HCT116 (cell line): ENCODE data around the gene LY6G6C. TPM values are rescaled to one million over a fixed set of nuclear protein-coding genes. Genes with fewer than 3 reads are reported as not detected.

Experiments
- ATAC-seq: fragments of 200-7000 bp; cut with Tn5 transposase; 2 replicates; pipeline ENCODE4 v1.9.1; 2020; ENCODE audit warnings: mild to moderate bottlenecking, moderate library complexity
- BruUV-seq: library from RNA; stranded (reverse); fragments of 400-500 nt; replicated peaks from 2 replicates; lab custom pipeline; 2021; lab: Mats Ljungman, UMichigan
- CTCF ChIA-PET: fragments of 300-600 bp; sonication (Branson Sonifier 250); formaldehyde crosslinking; loops from one replicate; lab custom pipeline; 2021; ENCODE audit warnings: antibody characterized with exemption; lab: Charles Lee
- POLR2A ChIA-PET: fragments of 300-600, 350-600 bp; sonication (Branson Sonifier 250); formaldehyde crosslinking; loops from one replicate; lab custom pipeline; 2021; ENCODE audit warnings: antibody characterized with exemption; lab: Charles Lee
- RAD21 ChIA-PET, 2 experiments: fragments of 300-600 bp; sonication (Branson Sonifier 250); formaldehyde crosslinking; loops; one replicate each; lab custom pipeline; 2023; ENCODE audit warnings: low total read pairs in 2 of 2; ENCODE audit not compliant: uncharacterized antibody in 2 of 2, unreplicated experiment in 2 of 2, low non-redundant PET in 1 of 2; lab: Charles Lee
- DNase-seq: peaks from one replicate; pipeline ENCODE4 v3.0.0-alpha.2; 2010; ENCODE audit warnings: low read depth, low spot score
- H2AFZ ChIP-seq: fragments of 200-600 bp; shearing (Covaris generic), sonication (generic); 2 replicates; pipeline ENCODE4 v1.6.1; 2017; ENCODE audit warnings: low read depth, mixed run types, mixed read lengths, antibody characterized with exemption, low read length; ENCODE audit not compliant: poor library complexity, severe bottlenecking
- H3K27ac ChIP-seq: 2 replicates; pipeline ENCODE4 v1.5.1; 2012; ENCODE audit warnings: low read depth, low read length
- H3K27me3 ChIP-seq: fragments of 200-600 bp; sonication (generic); 2 replicates; pipeline ENCODE4 v1.6.1; 2016; ENCODE audit warnings: mixed run types, low read length, mixed read lengths; ENCODE audit not compliant: insufficient read depth
- H3K36me3 ChIP-seq, 2 experiments: fragments of 200-500 bp in 1 of 2; fragments of 200-600 bp in 1 of 2; sonication (Bioruptor generic) in 1 of 2; sonication (generic) in 1 of 2; 2 replicates each; pipeline versions ENCODE4 v1.5.1 to v1.6.1; 2014 to 2016; ENCODE audit warnings: low read length in 2 of 2, inconsistent platforms in 1 of 2, mixed read lengths in 1 of 2, mixed run types in 1 of 2; ENCODE audit not compliant: insufficient read depth in 2 of 2, control insufficient read depth in 1 of 2
- H3K4me1 ChIP-seq, 2 experiments: fragments of 200-600 bp in 1 of 2; sonication (generic) in 1 of 2; 2 replicates each; pipeline versions ENCODE4 v1.5.1 to v1.6.1; 2012 to 2017; ENCODE audit warnings: low read length in 2 of 2, inconsistent platforms in 1 of 2, mild to moderate bottlenecking in 1 of 2, mixed read lengths in 1 of 2, mixed run types in 1 of 2, moderate library complexity in 1 of 2; ENCODE audit not compliant: insufficient read depth in 2 of 2, control insufficient read depth in 1 of 2
- H3K4me2 ChIP-seq: fragments of 200-600 bp; sonication (generic); 2 replicates; pipeline ENCODE4 v1.6.1; 2017; ENCODE audit warnings: mixed run types, low read length, mixed read lengths
- H3K4me3 ChIP-seq, 2 experiments: fragments of 200-600 bp in 1 of 2; sonication (generic) in 1 of 2; replicated peaks in 1 of 2; 2 replicates each; pipeline ENCODE4 v1.5.1; 2011 to 2016; ENCODE audit warnings: low read length in 2 of 2, control low read depth in 1 of 2, low read depth in 1 of 2, mild to moderate bottlenecking in 1 of 2, mixed read lengths in 1 of 2, mixed run types in 1 of 2
- H3K79me2 ChIP-seq: fragments of 200-600 bp; sonication (generic); 2 replicates; pipeline ENCODE4 v1.6.1; 2017; ENCODE audit warnings: mild to moderate bottlenecking, mixed run types, low read length, moderate library complexity, mixed read lengths; ENCODE audit not compliant: insufficient read depth
- H3K9ac ChIP-seq: fragments of 200-600 bp; sonication (generic); 2 replicates; pipeline ENCODE4 v1.6.1; 2016; ENCODE audit warnings: low read length, mixed read lengths
- H3K9me2 ChIP-seq: fragments of 200-600 bp; sonication (generic), shearing (Covaris generic); 2 replicates; pipeline ENCODE4 v1.6.1; 2017; ENCODE audit warnings: mixed run types, mild to moderate bottlenecking, moderate library complexity; ENCODE audit not compliant: insufficient read depth
- H3K9me3 ChIP-seq, 2 experiments: fragments of 200-500 bp in 1 of 2; fragments of 200-600 bp in 1 of 2; sonication (Bioruptor generic) in 1 of 2; sonication (generic) in 1 of 2; 2 replicates each; pipeline ENCODE4 v1.6.1; 2014 to 2017; ENCODE audit warnings: low read length in 2 of 2, mixed read lengths in 2 of 2, inconsistent platforms in 1 of 2, low read depth in 1 of 2, mild to moderate bottlenecking in 1 of 2, mixed run types in 1 of 2, moderate library complexity in 1 of 2; ENCODE audit not compliant: control insufficient read depth in 1 of 2, insufficient read depth in 1 of 2
- H4K20me1 ChIP-seq: fragments of 200-600 bp; sonication (generic), shearing (Covaris generic); 2 replicates; pipeline ENCODE4 v1.6.1; 2017; ENCODE audit warnings: mixed run types, mild to moderate bottlenecking, moderate library complexity; ENCODE audit not compliant: insufficient read depth
- CBX3 ChIP-seq: IDR thresholded peaks from 2 replicates; pipeline ENCODE4 v1.6.1; 2012; ENCODE audit warnings: low read depth
- CEBPB ChIP-seq: IDR thresholded peaks from 2 replicates; pipeline ENCODE4 v1.6.1; 2012; ENCODE audit warnings: low read depth
- EGR1 ChIP-seq: IDR thresholded peaks from 2 replicates; pipeline ENCODE4 v1.6.1; 2012; ENCODE audit warnings: low read depth
- ELF1 ChIP-seq: IDR thresholded peaks from 2 replicates; pipeline ENCODE4 v1.6.1; 2012; ENCODE audit warnings: low read depth, borderline replicate concordance
- EZH2 ChIP-seq: fragments of 200-600 bp; sonication (generic); IDR thresholded peaks from 2 replicates; pipeline ENCODE4 v1.6.1; 2017; ENCODE audit warnings: antibody characterized with exemption, mixed run types
- EZH2phosphoT487 ChIP-seq: fragments of 200-600 bp; IDR thresholded peaks from 2 replicates; pipeline ENCODE4 v1.6.1; 2018; ENCODE audit warnings: antibody characterized with exemption, borderline replicate concordance
- FOSL1 ChIP-seq: IDR thresholded peaks from 2 replicates; pipeline ENCODE4 v1.6.1; 2012; ENCODE audit warnings: low read depth
- JUND ChIP-seq: IDR thresholded peaks from 2 replicates; pipeline ENCODE4 v1.6.1; 2012
- POLR2AphosphoS5 ChIP-seq: IDR thresholded peaks from 2 replicates; pipeline ENCODE4 v1.6.1; 2011; ENCODE audit warnings: mild to moderate bottlenecking, low read depth, low read length, moderate library complexity
- RAD21 ChIP-seq: IDR thresholded peaks from 2 replicates; pipeline ENCODE4 v1.6.1; 2012; ENCODE audit warnings: low read depth, mild to moderate bottlenecking
- SIN3A ChIP-seq: IDR thresholded peaks from 2 replicates; pipeline ENCODE4 v1.6.1; 2012; ENCODE audit warnings: low read depth
- SP1 ChIP-seq: IDR thresholded peaks from 2 replicates; pipeline ENCODE4 v1.6.1; 2012; ENCODE audit warnings: low read depth
- SRF ChIP-seq: IDR thresholded peaks from 2 replicates; pipeline ENCODE4 v1.6.1; 2012; ENCODE audit warnings: low read depth
- intact Hi-C: fragments of 100-400 bp; cut with micrococcal nuclease; formaldehyde crosslinking; loops from 2 replicates; pipeline ENCODE4 v1.10.0; 2022
- total RNA-seq: library from RNA; stranded (reverse); gene quantifications from one replicate; pipeline ENCODE4 v1.2.1, GENCODE V29; 2021; ENCODE audit not compliant: unreplicated experiment
- TF ChIP-seq, protein P1 (sequence below), 3 experiments: fragments of 200-600 bp in 1 of 3; sonication (generic) in 1 of 3; IDR thresholded peaks in 2 of 3; conservative IDR thresholded peaks in 1 of 3; 2 replicates each; pipeline ENCODE4 v1.5.1; 2012 to 2017; ENCODE audit warnings: low read depth in 2 of 3, low read length in 2 of 3, antibody characterized with exemption in 1 of 3, borderline replicate concordance in 1 of 3, control low read depth in 1 of 3, mild to moderate bottlenecking in 1 of 3, mixed read lengths in 1 of 3, mixed run types in 1 of 3, moderate library complexity in 1 of 3; ENCODE audit not compliant: insufficient read depth in 1 of 3
- TF ChIP-seq, protein P2 (sequence below): IDR thresholded peaks from 2 replicates; pipeline ENCODE4 v1.6.1; 2012
- TF ChIP-seq, protein P3 (sequence below): IDR thresholded peaks from 2 replicates; pipeline ENCODE4 v1.6.1; 2011; ENCODE audit warnings: mild to moderate bottlenecking, low read length, moderate library complexity; ENCODE audit not compliant: insufficient replicate concordance; ENCODE audit errors: extremely low read depth

Gene LY6G6C
- total RNA-seq, 1 experiment from 2014 or later, result 0.54 TPM

DNA sequence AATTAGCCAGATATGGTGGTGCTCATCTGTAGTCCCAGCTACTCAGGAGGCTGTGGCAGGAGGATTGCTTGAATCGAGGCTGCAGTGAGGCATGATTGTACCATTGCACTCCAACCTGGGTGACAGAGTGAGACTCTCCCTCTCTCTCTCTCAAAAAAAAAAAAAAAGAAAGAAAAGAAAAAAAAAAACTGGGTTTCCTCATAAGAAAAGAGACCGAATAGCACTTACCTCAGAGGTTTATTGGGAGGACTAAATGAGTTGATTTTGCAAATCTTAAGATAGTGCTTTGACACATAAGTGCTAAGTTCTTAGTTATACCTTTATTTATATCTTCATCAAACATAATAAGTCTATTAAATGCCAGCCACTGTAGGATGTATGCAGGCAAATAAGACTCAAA is 49.3 kb upstream of the LY6G6C start:
- DNase-seq (no peak), ATAC-seq (no peak)
- no peaks in the 10 kb centered on the region for H3K27me3 ChIP-seq
- H3K36me3 ChIP-seq, result no peaks in the 10 kb centered on the region
- H3K79me2 ChIP-seq, result no peaks in the 10 kb centered on the region
- intact Hi-C loops, result loop anchor here (5.0 kb wide), 1 partner anchor 1026 kb away; no protein-coding TSS in a partner anchor
- RAD21 ChIA-PET, result interaction anchor here in 1 of 2 experiments (0.7 to 1.4 kb wide), 3 partner anchors 29 to 89 kb away, joined by 3 to 7 read pairs (median 3); no protein-coding TSS in a partner anchor
- TF ChIP-seq EZH2phosphoT487 (no peak), EGR1 (no peak), JUND (no peak), POLR2AphosphoS5 (no peak), CEBPB (no peak), EZH2 (no peak), CBX3 (no peak), SP1 (no peak), RAD21 (no peak), ELF1 (no peak), FOSL1 (no peak), SRF (no peak), SIN3A (no peak)
- TF ChIP-seq, protein P1, sequence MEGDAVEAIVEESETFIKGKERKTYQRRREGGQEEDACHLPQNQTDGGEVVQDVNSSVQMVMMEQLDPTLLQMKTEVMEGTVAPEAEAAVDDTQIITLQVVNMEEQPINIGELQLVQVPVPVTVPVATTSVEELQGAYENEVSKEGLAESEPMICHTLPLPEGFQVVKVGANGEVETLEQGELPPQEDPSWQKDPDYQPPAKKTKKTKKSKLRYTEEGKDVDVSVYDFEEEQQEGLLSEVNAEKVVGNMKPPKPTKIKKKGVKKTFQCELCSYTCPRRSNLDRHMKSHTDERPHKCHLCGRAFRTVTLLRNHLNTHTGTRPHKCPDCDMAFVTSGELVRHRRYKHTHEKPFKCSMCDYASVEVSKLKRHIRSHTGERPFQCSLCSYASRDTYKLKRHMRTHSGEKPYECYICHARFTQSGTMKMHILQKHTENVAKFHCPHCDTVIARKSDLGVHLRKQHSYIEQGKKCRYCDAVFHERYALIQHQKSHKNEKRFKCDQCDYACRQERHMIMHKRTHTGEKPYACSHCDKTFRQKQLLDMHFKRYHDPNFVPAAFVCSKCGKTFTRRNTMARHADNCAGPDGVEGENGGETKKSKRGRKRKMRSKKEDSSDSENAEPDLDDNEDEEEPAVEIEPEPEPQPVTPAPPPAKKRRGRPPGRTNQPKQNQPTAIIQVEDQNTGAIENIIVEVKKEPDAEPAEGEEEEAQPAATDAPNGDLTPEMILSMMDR (IDR thresholded peaks at IDR 0.05 in 2 of 3, conservative IDR thresholded peaks at IDR 0.05 in 1 of 3; ENCODE audit: borderline replicate concordance in 1 of 3, insufficient read depth in 1 of 3, low read depth in 2 of 3, low read length in 2 of 3), result no peak
- TF ChIP-seq, protein P2, sequence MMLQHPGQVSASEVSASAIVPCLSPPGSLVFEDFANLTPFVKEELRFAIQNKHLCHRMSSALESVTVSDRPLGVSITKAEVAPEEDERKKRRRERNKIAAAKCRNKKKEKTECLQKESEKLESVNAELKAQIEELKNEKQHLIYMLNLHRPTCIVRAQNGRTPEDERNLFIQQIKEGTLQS, result no peak
- TF ChIP-seq, protein P3, sequence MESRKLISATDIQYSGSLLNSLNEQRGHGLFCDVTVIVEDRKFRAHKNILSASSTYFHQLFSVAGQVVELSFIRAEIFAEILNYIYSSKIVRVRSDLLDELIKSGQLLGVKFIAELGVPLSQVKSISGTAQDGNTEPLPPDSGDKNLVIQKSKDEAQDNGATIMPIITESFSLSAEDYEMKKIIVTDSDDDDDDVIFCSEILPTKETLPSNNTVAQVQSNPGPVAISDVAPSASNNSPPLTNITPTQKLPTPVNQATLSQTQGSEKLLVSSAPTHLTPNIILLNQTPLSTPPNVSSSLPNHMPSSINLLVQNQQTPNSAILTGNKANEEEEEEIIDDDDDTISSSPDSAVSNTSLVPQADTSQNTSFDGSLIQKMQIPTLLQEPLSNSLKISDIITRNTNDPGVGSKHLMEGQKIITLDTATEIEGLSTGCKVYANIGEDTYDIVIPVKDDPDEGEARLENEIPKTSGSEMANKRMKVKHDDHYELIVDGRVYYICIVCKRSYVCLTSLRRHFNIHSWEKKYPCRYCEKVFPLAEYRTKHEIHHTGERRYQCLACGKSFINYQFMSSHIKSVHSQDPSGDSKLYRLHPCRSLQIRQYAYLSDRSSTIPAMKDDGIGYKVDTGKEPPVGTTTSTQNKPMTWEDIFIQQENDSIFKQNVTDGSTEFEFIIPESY, result no peak
- H3K4me2 ChIP-seq, result peak overlapping the region; percentile 14; the same call in 1 of the 2 replicates
- no TSS peak for BruUV-seq
- no peak overlapping the region for H2AFZ ChIP-seq
- H3K4me3 ChIP-seq, result no peak overlapping the region
- H3K27ac ChIP-seq, result no peak overlapping the region
- no peaks in the 10 kb centered on the region for H4K20me1 ChIP-seq
- peaks cover 26 to 48% of the 10 kb centered on the region in 2 experiments for H3K4me1 ChIP-seq
- no peaks in the 10 kb centered on the region for H3K9me3 ChIP-seq
- POLR2A ChIA-PET, result interaction anchor here (2.1 kb wide), 1 partner anchor 57 kb away, joined by 18 read pairs; the partner anchor contains the start of gene HSPA1B
- no peak overlapping the region for H3K9ac ChIP-seq
- CTCF ChIA-PET, result interaction anchor here (1.7 to 2.2 kb wide), 3 partner anchors 41 to 67 kb away, joined by 7 to 13 read pairs (median 10); partner anchors contain the start of genes ABHD16A, DDAH2 and HSPA1B
- no peaks in the 10 kb centered on the region for H3K9me2 ChIP-seq
